H1 (cell line): ENCODE results near the gene EIF2S2. TPM values are rescaled to one million over a fixed set of nuclear protein-coding genes. Genes with fewer than 3 reads are reported as not detected.

Source experiments
- CTCF ChIA-PET: fragments of 300-600 bp; sonication (Branson Sonifier 250); formaldehyde crosslinking; loops from one replicate; lab custom pipeline; 2021; ENCODE audit not compliant: partially characterized antibody; lab: Charles Lee
- POLR2A ChIA-PET: fragments of 300-600 bp; sonication (Branson Sonifier 250); formaldehyde crosslinking; loops from one replicate; lab custom pipeline; 2021; ENCODE audit warnings: inconsistent platforms; ENCODE audit not compliant: partially characterized antibody; lab: Charles Lee
- DNase-seq, 2 experiments: peaks; one replicate each; pipeline versions ENCODE4 v3.0.0 to v3.0.0-alpha.2; 2010 to 2022; ENCODE audit warnings: low spot score in 2 of 2, low read depth in 1 of 2, mixed read lengths in 1 of 2
- FAIRE-seq: peaks from 2 replicates; lab custom pipeline; 2011; peaks lifted over from hg19 to GRCh38; lab: Jason Lieb, UNC
- H2AFZ ChIP-seq: 2 replicates; pipeline ENCODE4 v1.8.1; 2012; ENCODE audit warnings: low read length, inconsistent platforms
- H2AK5ac ChIP-seq: 2 replicates; pipeline ENCODE4 v1.6.1; 2013; ENCODE audit warnings: low read depth, low read length
- H2BK120ac ChIP-seq: replicated peaks from 2 replicates; pipeline ENCODE3; 2013; ENCODE audit warnings: low read depth, low read length, inconsistent platforms
- H2BK12ac ChIP-seq: 2 replicates; pipeline ENCODE4 v1.6.1; 2013; ENCODE audit warnings: low read depth, low read length
- H2BK15ac ChIP-seq: 2 replicates; pipeline ENCODE4 v1.6.1; 2013; ENCODE audit warnings: low read length
- H2BK20ac ChIP-seq: 2 replicates; pipeline ENCODE4 v1.6.1; 2013; ENCODE audit warnings: low read length
- H2BK5ac ChIP-seq: 2 replicates; pipeline ENCODE4 v1.6.1; 2013; ENCODE audit warnings: low read depth, low read length
- H3K14ac ChIP-seq: 2 replicates; pipeline ENCODE4 v1.6.1; 2013; ENCODE audit warnings: inconsistent platforms; ENCODE audit not compliant: insufficient read length
- H3K18ac ChIP-seq: 2 replicates; pipeline ENCODE4 v1.6.1; 2013; ENCODE audit warnings: low read length; ENCODE audit errors: extremely low read depth
- H3K23ac ChIP-seq: 2 replicates; pipeline ENCODE4 v1.6.1; 2013; ENCODE audit warnings: inconsistent platforms; ENCODE audit not compliant: insufficient read length
- H3K23me2 ChIP-seq: 2 replicates; pipeline ENCODE4 v1.6.1; 2013; ENCODE audit warnings: low read depth, low read length
- H3K27ac ChIP-seq: 2 replicates; pipeline ENCODE4 v1.6.1; 2011; ENCODE audit warnings: low read depth, low read length, inconsistent platforms
- H3K27me3 ChIP-seq, 4 experiments: replicated peaks in 1 of 4; 1 replicate in 1 of 4; 2 replicates in 3 of 4; pipeline versions ENCODE4 v1.6.1 to v1.8.1; 2011 to 2013; ENCODE audit warnings: low read length in 3 of 4, mild to moderate bottlenecking in 3 of 4, inconsistent platforms in 2 of 4, mixed read lengths in 2 of 4, moderate library complexity in 1 of 4; ENCODE audit not compliant: control insufficient read depth in 3 of 4, insufficient read depth in 3 of 4; ENCODE audit errors: extremely low read depth in 1 of 4
- H3K36me3 ChIP-seq, 4 experiments: 2 replicates each; pipeline versions ENCODE4 v1.6.1 to v1.8.1; 2011 to 2013; ENCODE audit warnings: mild to moderate bottlenecking in 4 of 4, low read length in 3 of 4, moderate library complexity in 2 of 4, control low read depth in 1 of 4, inconsistent platforms in 1 of 4; ENCODE audit not compliant: insufficient read depth in 4 of 4, control insufficient read depth in 2 of 4
- H3K4ac ChIP-seq: replicated peaks from 2 replicates; pipeline ENCODE3; 2013; ENCODE audit warnings: low read length, low read depth, mixed read lengths, inconsistent platforms; ENCODE audit not compliant: insufficient read length
- H3K4me1 ChIP-seq, 4 experiments: replicated peaks in 1 of 4; 1 replicate in 1 of 4; 2 replicates in 3 of 4; pipeline versions ENCODE4 v1.6.1 to v1.8.1; 2011 to 2013; ENCODE audit warnings: low read length in 3 of 4, inconsistent platforms in 2 of 4, mixed read lengths in 1 of 4; ENCODE audit not compliant: insufficient read depth in 4 of 4, control insufficient read depth in 3 of 4
- H3K4me2 ChIP-seq, 2 experiments: 2 replicates each; pipeline versions ENCODE4 v1.6.1 to v1.8.1; 2011 to 2013; ENCODE audit warnings: low read depth in 2 of 2, low read length in 2 of 2, control low read depth in 1 of 2, inconsistent platforms in 1 of 2, mild to moderate bottlenecking in 1 of 2; ENCODE audit not compliant: insufficient read depth in 1 of 2
- H3K4me3 ChIP-seq, 4 experiments: fragments of 200-600, 300-600 bp in 1 of 4; sonication (generic), shearing (Covaris generic), sonication (Bioruptor Twin) in 1 of 4; 2 replicates each; pipeline versions ENCODE4 v1.5.1 to v1.8.1; 2011 to 2016; ENCODE audit warnings: low read length in 4 of 4, low read depth in 3 of 4, control low read depth in 2 of 4, inconsistent platforms in 2 of 4, mild to moderate bottlenecking in 2 of 4, mixed read lengths in 1 of 4, moderate library complexity in 1 of 4; ENCODE audit not compliant: insufficient read depth in 2 of 4; ENCODE audit errors: extremely low read depth in 1 of 4
- H3K56ac ChIP-seq: replicated peaks from 2 replicates; pipeline ENCODE3; 2013; ENCODE audit warnings: low read depth, mild to moderate bottlenecking, mixed read lengths, low read length, inconsistent platforms; ENCODE audit not compliant: insufficient read length
- H3K79me1 ChIP-seq: 2 replicates; pipeline ENCODE4 v1.6.1; 2013; ENCODE audit warnings: low read depth, low read length, control low read depth
- H3K79me2 ChIP-seq, 2 experiments: 2 replicates each; pipeline versions ENCODE4 v1.6.1 to v1.8.1; 2012 to 2013; ENCODE audit warnings: low read length in 2 of 2, mild to moderate bottlenecking in 2 of 2, inconsistent platforms in 1 of 2; ENCODE audit not compliant: insufficient read depth in 2 of 2, control insufficient read depth in 1 of 2
- H3K9ac ChIP-seq, 4 experiments: replicated peaks in 1 of 4; 1 replicate in 1 of 4; 2 replicates in 3 of 4; pipeline versions ENCODE4 v1.6.1 to v1.8.1; 2011 to 2013; ENCODE audit warnings: low read depth in 3 of 4, low read length in 3 of 4, control low read depth in 2 of 4, mild to moderate bottlenecking in 2 of 4, moderate library complexity in 2 of 4, inconsistent platforms in 1 of 4; ENCODE audit errors: extremely low read depth in 1 of 4
- H3K9me3 ChIP-seq, 2 experiments: 2 replicates each; pipeline versions ENCODE4 v1.6.1 to v1.8.1; 2012 to 2013; ENCODE audit warnings: mild to moderate bottlenecking in 2 of 2, moderate library complexity in 2 of 2, control low read depth in 1 of 2, inconsistent platforms in 1 of 2, low read depth in 1 of 2, low read length in 1 of 2, mixed read lengths in 1 of 2; ENCODE audit not compliant: insufficient read depth in 2 of 2
- H4K20me1 ChIP-seq, 2 experiments: replicated peaks in 1 of 2; 2 replicates each; pipeline versions ENCODE3 to v1.8.1; 2011 to 2013; ENCODE audit warnings: inconsistent platforms in 2 of 2, low read length in 2 of 2, mild to moderate bottlenecking in 1 of 2; ENCODE audit not compliant: insufficient read depth in 2 of 2, control insufficient read depth in 1 of 2
- H4K5ac ChIP-seq: 2 replicates; pipeline ENCODE4 v1.6.1; 2013; ENCODE audit warnings: low read length, low read depth, mixed read lengths, inconsistent platforms; ENCODE audit not compliant: insufficient read length
- H4K8ac ChIP-seq: 2 replicates; pipeline ENCODE4 v1.8.0; 2013; ENCODE audit warnings: mild to moderate bottlenecking, moderate library complexity, low read length, inconsistent platforms; ENCODE audit not compliant: insufficient read depth; ENCODE audit errors: extremely low read depth
- H4K91ac ChIP-seq: replicated peaks from 2 replicates; pipeline ENCODE3; 2013; ENCODE audit warnings: low read length, mixed read lengths, inconsistent platforms; ENCODE audit not compliant: insufficient read length
- BRCA1 ChIP-seq: IDR thresholded peaks from 2 replicates; pipeline ENCODE4 v1.6.1; 2012; ENCODE audit warnings: low read depth, low read length, improper control_type of control experiment
- CBX8 ChIP-seq: fragments of 300-800, 300-1000 bp; sonication (generic); IDR thresholded peaks from 2 replicates; pipeline ENCODE4 v1.7.1; 2016; ENCODE audit warnings: low read depth, low read length, borderline replicate concordance
- CEBPB ChIP-seq: IDR thresholded peaks from 2 replicates; pipeline ENCODE4 v1.6.1; 2012; ENCODE audit warnings: low read depth, low read length
- EZH2 ChIP-seq: fragments of 200-600 bp; sonication (generic); IDR thresholded peaks from 2 replicates; pipeline ENCODE4 v1.7.1; 2012; ENCODE audit warnings: low read depth, mild to moderate bottlenecking, moderate library complexity, low read length, inconsistent platforms; ENCODE audit not compliant: severe bottlenecking
- JUND ChIP-seq: IDR thresholded peaks from 2 replicates; pipeline ENCODE4 v1.6.1; 2011; ENCODE audit warnings: mild to moderate bottlenecking, improper control_type of control experiment, low read length
- KDM1A ChIP-seq: fragments of 200-600, 300-600 bp; sonication (generic); IDR thresholded peaks from 2 replicates; pipeline ENCODE4 v1.7.1; 2016; ENCODE audit warnings: mild to moderate bottlenecking, low read length, borderline replicate concordance
- KDM5A ChIP-seq: fragments of 200-600 bp; IDR thresholded peaks from 2 replicates; pipeline ENCODE4 v1.7.1; 2012; ENCODE audit warnings: mild to moderate bottlenecking, low read length, inconsistent platforms, mixed read lengths
- POLR2A ChIP-seq, 2 experiments: IDR thresholded peaks; 1 replicate in 1 of 2; 2 replicates in 1 of 2; pipeline ENCODE4 v1.6.1; 2011; ENCODE audit warnings: low read depth in 2 of 2, low read length in 2 of 2, mild to moderate bottlenecking in 2 of 2; ENCODE audit errors: control extremely low read depth in 1 of 2
- RFX5 ChIP-seq: IDR thresholded peaks from 2 replicates; pipeline ENCODE4 v1.6.1; 2011; ENCODE audit warnings: low read depth, low read length, improper control_type of control experiment, borderline replicate concordance
- RXRA ChIP-seq: IDR thresholded peaks from 2 replicates; pipeline ENCODE4 v1.6.1; 2011; ENCODE audit warnings: low read depth, mild to moderate bottlenecking, low read length, moderate library complexity; ENCODE audit not compliant: insufficient read depth
- SP1 ChIP-seq: IDR thresholded peaks from 2 replicates; pipeline ENCODE4 v1.6.1; 2011; ENCODE audit warnings: low read depth, low read length
- YY1 ChIP-seq: IDR thresholded peaks from 2 replicates; pipeline ENCODE4 v1.6.1; 2011; ENCODE audit warnings: low read depth, mild to moderate bottlenecking, low read length
- WGBS, 2 experiments: shearing (Covaris generic) in 1 of 2; methylation state at CpG; one replicate each; pipeline versions ENCODE4 v1.1.6 to v1.1.7; 2013 to 2015; ENCODE audit warnings: low lambda C conversion rate in 2 of 2, mixed read lengths in 2 of 2, inconsistent platforms in 1 of 2, low coverage in 1 of 2, missing lambda C conversion rate in 1 of 2; ENCODE audit not compliant: insufficient replicate concordance in 2 of 2, insufficient coverage in 1 of 2, insufficient read length in 1 of 2; ENCODE audit errors: extremely low coverage in 1 of 2, missing lambda C conversion rate in 1 of 2; 5-methylcytosine and 5-hydroxymethylcytosine counted together
- polyA plus RNA-seq, 7 experiments: library from polyadenylated mRNA; depleted of rRNA in 3 of 7; stranded (reverse) in 5 of 7; unstranded in 2 of 7; fragments of >200 nt in 5 of 7; fragments of 200-250 nt in 2 of 7; gene quantifications; 1 replicate in 5 of 7; 2 replicates in 1 of 7; 4 replicates in 1 of 7; pipeline versions ENCODE4 v1.2.1 to v1.2.3, GENCODE V29; 2011 to 2013; ENCODE audit warnings: missing spikeins in 2 of 7, mixed read lengths in 2 of 7
- total RNA-seq: library from RNA; stranded (reverse); fragmentation: NEBNext Ultra II Directional; extraction: Animal tissue kit (Norgen Biotek cat#: 25700); gene quantifications from 2 replicates; pipeline ENCODE4 v1.2.1, GENCODE V29; 2021

The EIF2S2 gene
- total and polyA plus RNA-seq, 2 of the 8 experiments (the other 6 are each of a cell fraction or from before 2014, with no cell fraction given), result 59.5 to 142 TPM

DNA sequence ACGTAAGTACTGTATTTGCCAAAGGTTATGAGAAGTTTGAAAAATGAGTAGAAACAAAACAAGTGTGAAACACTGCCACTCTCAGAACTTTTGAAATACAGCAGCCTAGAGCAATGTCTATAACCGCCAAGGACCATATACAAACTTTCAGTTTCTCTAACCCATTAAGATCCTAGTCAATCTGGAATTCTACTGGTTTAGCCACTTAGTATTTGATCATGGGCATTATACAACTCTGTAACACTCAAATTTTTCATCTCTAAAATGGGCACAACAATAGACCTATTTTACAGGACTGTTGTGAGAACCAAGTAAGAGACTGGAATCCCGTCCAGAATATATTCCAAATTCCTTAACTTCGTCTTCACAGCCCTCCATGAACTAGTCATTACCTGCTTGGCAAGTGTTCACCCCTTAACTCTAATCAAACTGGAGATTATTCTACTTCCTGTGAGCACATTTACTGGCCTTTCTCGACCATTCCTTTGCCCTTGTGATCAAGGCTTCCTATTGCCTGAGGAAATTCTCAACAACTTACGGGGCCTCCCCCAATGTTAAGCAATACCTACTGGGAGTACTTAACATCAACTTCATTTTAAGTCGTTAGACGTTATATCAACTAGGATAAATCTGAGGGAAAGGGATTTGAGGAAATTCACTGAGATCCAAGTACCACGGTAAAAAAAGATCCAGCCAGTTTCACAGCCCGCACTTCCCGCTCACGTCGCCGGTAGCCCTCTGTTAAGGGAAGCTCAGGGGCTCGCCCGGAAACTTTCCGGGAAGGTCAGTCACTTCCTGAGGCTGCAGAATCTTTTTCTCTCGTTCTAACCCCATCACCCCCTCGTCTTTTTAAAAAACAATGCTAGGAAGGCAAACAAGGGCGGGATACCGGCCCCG lies 1.1 kb downstream of the EIF2S2 start:
- Histone ChIP-seq H4K20me1 (peaks cover 25 to 27% of the 10 kb centered on the region in 2 experiments), H4K8ac (peak overlapping the region; percentile 99), H3K9ac (peak overlapping the region; percentile 98 to 99 (median 99)), H3K36me3 (peaks cover 0 to 21% (median 9%) of the 10 kb centered on the region in 4 experiments; a peak in 4 of 8 replicates), H2BK12ac (peak overlapping the region; percentile 83), H2BK15ac (no peak overlapping the region), H2BK20ac (no peak overlapping the region), H3K23ac (peak overlapping the region; percentile 54), H3K4ac (peak overlapping the region; percentile 66), H3K4me1 (peaks cover 0 to 6% (median 0%) of the 10 kb centered on the region in 4 experiments; a peak in 3 of 7 replicates), H3K4me3 (peak overlapping the region; percentile 96 to 99 (median 98)), H2AFZ (no peak overlapping the region), H2AK5ac (no peak overlapping the region), H2BK120ac (no peak overlapping the region), H3K14ac (no peak overlapping the region), H3K18ac (peak overlapping the region; percentile 98), H3K27ac (peak overlapping the region; percentile 99), H3K4me2 (peak overlapping the region; percentile 68 to 83), H3K79me2 (peaks cover 40 to 60% of the 10 kb centered on the region in 2 experiments), H3K9me3 (no peaks in the 10 kb centered on the region), H4K5ac (peak overlapping the region; percentile 79), H3K23me2 (peaks cover 9% of the 10 kb centered on the region), H4K91ac (no peak overlapping the region), H3K27me3 (no peaks in the 10 kb centered on the region), H3K79me1 (peaks cover under 1% of the 10 kb centered on the region; the same call in 1 of the 2 replicates), H3K56ac (peak overlapping the region; percentile 95), H2BK5ac (peak overlapping the region; percentile 99; the same call in 1 of the 2 replicates)
- CTCF ChIA-PET, result no interaction called here
- FAIRE-seq (no peak), DNase-seq (no peak)
- WGBS, 2 experiments, result 9% methylated on average over 22 of the region's 22 CpGs; no CpG with 5 or more reads in 1 of the 2 experiments
- POLR2A ChIA-PET, result interaction anchor here (0.9 to 3.9 kb wide), 18 partner anchors 9 to 412 kb away, joined by 3 to 53 read pairs (median 8); partner anchors contain the start of genes ITCH and RALY
- TF ChIP-seq EZH2 (no peak), SP1 (no peak), KDM1A (no peak), CEBPB (peak; percentile 61; the same call in 1 of the 2 replicates), KDM5A (0 out of 2 replicates have a peak, but pooled peaks have one; percentile 14), RFX5 (no peak), BRCA1 (no peak), JUND (no peak), POLR2A (IDR thresholded peaks at IDR 0.05; ENCODE audit: control extremely low read depth in 1 of 2, low read depth in 2 of 2, low read length in 2 of 2) (peak in 1 of 2 experiments; percentile 22; a peak in 1 of 3 replicates), CBX8 (no peak), RXRA (no peak), YY1 (no peak)
